ENCODE measurements around the gene SH3RF2.

GRCh38 chr5:145991044-145991575 is 54.7 kb downstream of the SH3RF2 start:
- TF ChIP-seq CTCF (IDR thresholded peaks at IDR 0.05; ENCODE audit: low read length) (no peak), EZH2 (IDR thresholded peaks at IDR 0.05; ENCODE audit: borderline replicate concordance, low read length) (no peak)

Measured in OCI-LY1 (cell line).